ENCODE results near the gene GPD1. TPM values are rescaled to one million over a fixed set of nuclear protein-coding genes. Genes with fewer than 3 reads are reported as not detected.

The GPD1 gene
- not detected in 2 replicates for total RNA-seq (2014; rRNA removed; shearing (Covaris generic); ENCODE audit: low replicate concordance)

GRCh38 chr12:50103767-50104321, at the start of gene GPD1:
Gene GPD1, plus strand, starts transcription at chr12:50104008. Its CDS starts 43 bp downstream, at chr12:50104051.
- in situ Hi-C loops (cut with HindIII; ENCODE audit: low pct_unique_long_range_greater_than_20kb, low sequenced_read_pairs) = no loop called here
- DNase-seq (ENCODE audit: low read depth) = no peak

GRCh38 chr12:50055831-50056638, 47.8 kb upstream of the GPD1 start:
- DNase-seq (ENCODE audit: low read depth) = peak; percentile 66
- in situ Hi-C loops (cut with HindIII; ENCODE audit: low pct_unique_long_range_greater_than_20kb, low sequenced_read_pairs) = loop anchor here (25.0 kb wide), 1 partner anchor 94 kb away; the partner anchor contains the start of genes AQP2, AQP5 and AQP6

- in situ Hi-C loops (cut with HindIII; ENCODE audit: low pct_unique_long_range_greater_than_20kb, low sequenced_read_pairs) = loop anchor here (25.0 kb wide), 1 partner anchor 94 kb away; the partner anchor contains the start of genes AQP2, AQP5 and AQP6
- no peak for DNase-seq (ENCODE audit: low read depth)
Observed at GRCh38 chr12:50056639-50056976, 47.2 kb upstream of the GPD1 start.

GRCh38 chr12:50057000-50057841, 46.6 kb upstream of the GPD1 start, which contains the start of gene ASIC1:
Gene ASIC1, plus strand, starts transcription at chr12:50057596. Its CDS starts 1,171 bp downstream, at chr12:50058767.
- peak; percentile 71 for DNase-seq (ENCODE audit: low read depth)
- in situ Hi-C loops (cut with HindIII; ENCODE audit: low pct_unique_long_range_greater_than_20kb, low sequenced_read_pairs) = loop anchor here (25.0 kb wide), 1 partner anchor 95 kb away; the partner anchor contains the start of genes AQP2, AQP5 and AQP6

- in situ Hi-C loops (cut with HindIII; ENCODE audit: low pct_unique_long_range_greater_than_20kb, low sequenced_read_pairs) = loop anchor here (25.0 kb wide), 1 partner anchor 96 kb away; the partner anchor contains the start of genes AQP2, AQP5 and AQP6
- no peak for DNase-seq (ENCODE audit: low read depth)
Observed at GRCh38 chr12:50057896-50058670, 45.7 kb upstream of the GPD1 start.

GRCh38 chr12:50058743-50059312, 45.0 kb upstream of the GPD1 start:
- in situ Hi-C loops (cut with HindIII; ENCODE audit: low pct_unique_long_range_greater_than_20kb, low sequenced_read_pairs) = loop anchor here (25.0 kb wide), 1 partner anchor 97 kb away; the partner anchor contains the start of genes AQP2, AQP5 and AQP6
- DNase-seq (ENCODE audit: low read depth) = no peak

- in situ Hi-C loops (cut with HindIII; ENCODE audit: low pct_unique_long_range_greater_than_20kb, low sequenced_read_pairs) = loop anchor here (25.0 kb wide), 1 partner anchor 97 kb away; the partner anchor contains the start of genes AQP2, AQP5 and AQP6
- DNase-seq (ENCODE audit: low read depth) = no peak
Observed at GRCh38 chr12:50059440-50060119, 44.2 kb upstream of the GPD1 start.

GRCh38 chr12:50060120-50060468, 43.7 kb upstream of the GPD1 start:
- DNase-seq (ENCODE audit: low read depth) = no peak
- in situ Hi-C loops (cut with HindIII; ENCODE audit: low pct_unique_long_range_greater_than_20kb, low sequenced_read_pairs) = loop anchor here (25.0 kb wide), 1 partner anchor 98 kb away; the partner anchor contains the start of genes AQP2, AQP5 and AQP6

- in situ Hi-C loops (cut with HindIII; ENCODE audit: low pct_unique_long_range_greater_than_20kb, low sequenced_read_pairs) = loop anchor here (25.0 kb wide), 1 partner anchor 99 kb away; the partner anchor contains the start of genes AQP2, AQP5 and AQP6
- DNase-seq (ENCODE audit: low read depth) = no peak
Observed at GRCh38 chr12:50061171-50061570, 42.6 kb upstream of the GPD1 start.

GRCh38 chr12:50061946-50062686, 41.7 kb upstream of the GPD1 start:
- in situ Hi-C loops (cut with HindIII; ENCODE audit: low pct_unique_long_range_greater_than_20kb, low sequenced_read_pairs) = loop anchor here (25.0 kb wide), 1 partner anchor 100 kb away; the partner anchor contains the start of genes AQP2, AQP5 and AQP6

GRCh38 chr12:50062728-50063460, 40.9 kb upstream of the GPD1 start:
- no peak for DNase-seq (ENCODE audit: low read depth)
- in situ Hi-C loops (cut with HindIII; ENCODE audit: low pct_unique_long_range_greater_than_20kb, low sequenced_read_pairs) = loop anchor here (25.0 kb wide), 1 partner anchor 101 kb away; the partner anchor contains the start of genes AQP2, AQP5 and AQP6

More at GRCh38 chr12:50061946-50062686, 41.7 kb upstream of the GPD1 start:
- no peak for DNase-seq (ENCODE audit: low read depth)

GRCh38 chr12:50065726-50066310, 38.0 kb upstream of the GPD1 start:
- no peak for DNase-seq (ENCODE audit: low read depth)

GRCh38 chr12:50066402-50066801, 37.4 kb upstream of the GPD1 start:
- in situ Hi-C loops (cut with HindIII; ENCODE audit: low pct_unique_long_range_greater_than_20kb, low sequenced_read_pairs) = loop anchor here (25.0 kb wide), 1 partner anchor 104 kb away; the partner anchor contains the start of genes AQP2, AQP5 and AQP6
- peak; percentile 65 for DNase-seq (ENCODE audit: low read depth)

More at GRCh38 chr12:50065726-50066310, 38.0 kb upstream of the GPD1 start:
- in situ Hi-C loops (cut with HindIII; ENCODE audit: low pct_unique_long_range_greater_than_20kb, low sequenced_read_pairs) = loop anchor here (25.0 kb wide), 1 partner anchor 104 kb away; the partner anchor contains the start of genes AQP2, AQP5 and AQP6

- in situ Hi-C loops (cut with HindIII; ENCODE audit: low pct_unique_long_range_greater_than_20kb, low sequenced_read_pairs) = loop anchor here (25.0 kb wide), 1 partner anchor 107 kb away; the partner anchor contains the start of genes AQP2, AQP5 and AQP6
- DNase-seq (ENCODE audit: low read depth) = no peak
Observed at GRCh38 chr12:50069069-50069468, 34.7 kb upstream of the GPD1 start.

Measured in Caki2 (cell line).